SU-DHL-6 (cell line): ENCODE data around the gene TULP4.

Experiments used
- H2AFZ ChIP-seq: fragments of 200-600 bp; sonication (generic); 2 replicates; pipeline ENCODE4 v1.6.1; 2014; ENCODE audit warnings: low read depth, mild to moderate bottlenecking, moderate library complexity, mixed read lengths, antibody characterized with exemption, low read length; ENCODE audit not compliant: severe bottlenecking
- H3F3A ChIP-seq: fragments of 200-600 bp; shearing (Covaris generic); 2 replicates; pipeline ENCODE4 v1.6.0; 2016; ENCODE audit warnings: antibody characterized with exemption, mild to moderate bottlenecking; ENCODE audit not compliant: insufficient read depth
- H3K27ac ChIP-seq: fragments of 200-600 bp; sonication (generic); 2 replicates; pipeline ENCODE4 v1.5.1; 2016; ENCODE audit warnings: low read depth, mild to moderate bottlenecking, low read length, moderate library complexity, mixed read lengths
- H3K27me3 ChIP-seq: fragments of 200-600 bp; sonication (generic), shearing (Covaris generic); 2 replicates; pipeline ENCODE4 v1.6.0; 2014; ENCODE audit warnings: mild to moderate bottlenecking, low read length
- H3K36me3 ChIP-seq: fragments of 200-600 bp; sonication (generic); 2 replicates; pipeline ENCODE4 v1.6.1; 2014; ENCODE audit warnings: mild to moderate bottlenecking, low read length, mixed read lengths
- H3K4me2 ChIP-seq: fragments of 300-600, 200-600 bp; shearing (Covaris generic), sonication (generic); 2 replicates; pipeline ENCODE4 v1.6.0; 2014; ENCODE audit warnings: low read length, low read depth, mild to moderate bottlenecking; ENCODE audit not compliant: poor library complexity, severe bottlenecking
- H3K4me3 ChIP-seq: fragments of 200-600 bp; sonication (generic); 2 replicates; pipeline ENCODE4 v1.5.1; 2014; ENCODE audit warnings: antibody characterized with exemption, low read length, mild to moderate bottlenecking, mixed read lengths; ENCODE audit not compliant: insufficient read depth, poor library complexity, severe bottlenecking
- H3K79me2 ChIP-seq: fragments of 200-600 bp; sonication (generic); 2 replicates; pipeline ENCODE4 v1.6.1; 2014; ENCODE audit warnings: mild to moderate bottlenecking, low read length, moderate library complexity; ENCODE audit not compliant: insufficient read depth
- H3K9ac ChIP-seq: fragments of 200-600 bp; sonication (generic); 2 replicates; pipeline ENCODE4 v1.7.0; 2014; ENCODE audit warnings: mild to moderate bottlenecking, low read length
- H3K9me2 ChIP-seq: fragments of 200-600 bp; sonication (generic); replicated peaks from 2 replicates; pipeline ENCODE4 v1.6.1; 2014; ENCODE audit warnings: low read length; ENCODE audit not compliant: insufficient read depth
- H3K9me3 ChIP-seq: fragments of 200-600 bp; sonication (generic); 2 replicates; pipeline ENCODE4 v1.6.1; 2014; ENCODE audit warnings: low read length, mixed read lengths; ENCODE audit not compliant: insufficient read depth
- H4K20me1 ChIP-seq: fragments of 200-600 bp; sonication (generic); 2 replicates; pipeline ENCODE4 v1.6.1; 2014; ENCODE audit warnings: low read depth, mild to moderate bottlenecking, antibody characterized with exemption, low read length, moderate library complexity, mixed read lengths
- EZH2phosphoT487 ChIP-seq: fragments of 200-600 bp; sonication (generic), shearing (Covaris generic); conservative IDR thresholded peaks from 2 replicates; pipeline ENCODE4 v1.6.1; 2018; ENCODE audit warnings: mild to moderate bottlenecking, antibody characterized with exemption, low read length, moderate library complexity, mixed read lengths
- TF ChIP-seq, protein P1 (sequence below): fragments of 200-600 bp; sonication (generic); IDR thresholded peaks from one replicate; pipeline ENCODE4 v1.5.1; 2017; ENCODE audit warnings: antibody characterized with exemption, mild to moderate bottlenecking, low read length, moderate library complexity; ENCODE audit not compliant: insufficient read depth, poor library complexity, severe bottlenecking

TULP4 gene

DNA sequence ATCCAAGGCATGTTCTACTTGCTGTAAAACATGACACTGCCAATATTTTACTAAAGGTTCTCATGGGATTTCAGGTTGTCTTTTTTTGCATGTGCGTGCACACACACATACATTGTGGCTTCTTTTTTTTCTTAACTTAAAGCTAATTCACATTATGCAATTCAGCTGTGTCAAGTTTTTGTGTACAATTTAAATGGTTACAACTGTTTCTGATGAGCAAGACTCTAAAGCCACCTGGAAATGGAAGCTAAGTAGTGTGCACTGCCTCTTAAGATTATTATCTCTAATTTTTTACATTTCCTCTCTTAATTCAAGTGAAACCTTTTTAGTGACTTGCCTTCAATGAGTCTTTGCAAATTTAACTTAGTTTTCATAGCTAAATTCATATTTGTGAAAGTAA, 75.3 kb downstream of the TULP4 start:
- Histone ChIP-seq H3K27me3 (no peaks in the 10 kb centered on the region), H3K9me3 (no peaks in the 10 kb centered on the region), H3K4me3 (no peak overlapping the region), H3K4me2 (no peak overlapping the region), H3F3A (no peaks in the 10 kb centered on the region; the same call in 1 of the 2 replicates), H4K20me1 (no peaks in the 10 kb centered on the region), H3K36me3 (no peaks in the 10 kb centered on the region), H3K9me2 (no peaks in the 10 kb centered on the region), H3K9ac (no peak overlapping the region), H3K79me2 (peaks cover 31% of the 10 kb centered on the region), H3K27ac (no peak overlapping the region), H2AFZ (no peak overlapping the region)
- TF ChIP-seq, protein P1, sequence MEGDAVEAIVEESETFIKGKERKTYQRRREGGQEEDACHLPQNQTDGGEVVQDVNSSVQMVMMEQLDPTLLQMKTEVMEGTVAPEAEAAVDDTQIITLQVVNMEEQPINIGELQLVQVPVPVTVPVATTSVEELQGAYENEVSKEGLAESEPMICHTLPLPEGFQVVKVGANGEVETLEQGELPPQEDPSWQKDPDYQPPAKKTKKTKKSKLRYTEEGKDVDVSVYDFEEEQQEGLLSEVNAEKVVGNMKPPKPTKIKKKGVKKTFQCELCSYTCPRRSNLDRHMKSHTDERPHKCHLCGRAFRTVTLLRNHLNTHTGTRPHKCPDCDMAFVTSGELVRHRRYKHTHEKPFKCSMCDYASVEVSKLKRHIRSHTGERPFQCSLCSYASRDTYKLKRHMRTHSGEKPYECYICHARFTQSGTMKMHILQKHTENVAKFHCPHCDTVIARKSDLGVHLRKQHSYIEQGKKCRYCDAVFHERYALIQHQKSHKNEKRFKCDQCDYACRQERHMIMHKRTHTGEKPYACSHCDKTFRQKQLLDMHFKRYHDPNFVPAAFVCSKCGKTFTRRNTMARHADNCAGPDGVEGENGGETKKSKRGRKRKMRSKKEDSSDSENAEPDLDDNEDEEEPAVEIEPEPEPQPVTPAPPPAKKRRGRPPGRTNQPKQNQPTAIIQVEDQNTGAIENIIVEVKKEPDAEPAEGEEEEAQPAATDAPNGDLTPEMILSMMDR, result no peak
- no peak for TF ChIP-seq EZH2phosphoT487

DNA sequence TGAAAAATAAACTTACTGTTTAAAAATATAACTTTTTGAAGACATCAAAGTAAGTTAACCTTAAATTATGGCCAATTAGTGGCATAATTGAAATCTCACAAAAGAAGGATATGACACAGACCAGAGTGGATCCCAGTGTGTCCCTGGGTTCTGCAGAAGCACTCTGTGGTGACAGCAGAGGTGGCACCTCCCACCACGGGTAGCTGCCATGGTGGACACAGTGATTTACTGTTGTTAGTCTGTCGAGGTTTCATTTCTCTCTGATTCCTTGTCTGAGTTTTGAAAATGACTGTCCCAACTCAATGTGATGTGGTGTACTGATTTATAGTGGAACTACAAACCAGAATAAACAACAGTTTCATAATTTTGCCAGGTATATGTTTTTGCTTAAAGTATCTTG, 76.5 kb downstream of the TULP4 start:
- TF ChIP-seq EZH2phosphoT487, result no peak
- TF ChIP-seq, protein P1, result no peak
- no peak overlapping the region for H2AFZ ChIP-seq
- no peak overlapping the region for H3K9ac ChIP-seq
- no peak overlapping the region for H3K4me2 ChIP-seq
- no peaks in the 10 kb centered on the region for H3K9me3 ChIP-seq
- H4K20me1 ChIP-seq, result no peaks in the 10 kb centered on the region
- no peaks in the 10 kb centered on the region; the same call in 1 of the 2 replicates for H3F3A ChIP-seq
- no peak overlapping the region for H3K4me3 ChIP-seq
- no peaks in the 10 kb centered on the region for H3K9me2 ChIP-seq
- no peak overlapping the region for H3K27ac ChIP-seq
- H3K79me2 ChIP-seq, result peaks cover 22% of the 10 kb centered on the region
- no peaks in the 10 kb centered on the region for H3K36me3 ChIP-seq
- H3K27me3 ChIP-seq, result no peaks in the 10 kb centered on the region

DNA sequence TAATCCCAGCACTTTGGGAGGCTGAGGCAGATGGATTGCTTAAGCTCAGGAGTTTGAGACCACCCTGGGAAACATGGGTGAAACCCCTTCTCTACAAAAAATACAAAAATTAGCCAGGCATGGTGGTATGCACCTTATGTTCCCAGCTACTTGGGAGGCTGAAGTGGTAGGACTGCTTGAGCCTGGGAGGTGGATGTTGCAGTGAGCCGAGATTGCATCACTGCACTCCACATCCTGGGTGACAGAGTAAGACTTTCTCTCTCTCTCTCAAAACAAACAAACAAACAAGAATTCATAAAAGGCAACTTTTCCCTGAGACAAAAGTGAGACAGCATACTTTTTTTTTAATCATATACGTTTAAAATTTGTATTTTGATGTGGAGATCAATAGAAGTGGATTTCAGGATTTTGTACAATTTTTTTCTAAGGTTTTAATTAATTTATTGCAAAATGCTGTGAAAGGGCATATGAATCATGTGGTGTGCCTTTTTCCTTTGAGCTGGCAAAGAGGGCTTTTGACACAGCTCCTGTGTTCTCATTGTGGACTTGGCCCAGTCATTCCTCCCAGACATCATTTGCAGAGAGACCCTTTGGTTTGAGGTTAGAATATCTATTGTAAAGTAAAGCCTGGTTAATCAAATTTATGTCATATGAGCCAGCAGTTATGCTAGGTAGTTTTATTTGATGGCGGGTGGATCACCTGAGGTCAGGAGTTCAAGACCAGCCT, 77.1 kb downstream of the TULP4 start:
- Histone ChIP-seq H3K27me3 (no peaks in the 10 kb centered on the region), H3K9me3 (no peaks in the 10 kb centered on the region), H3K79me2 (peaks cover 20% of the 10 kb centered on the region), H4K20me1 (no peaks in the 10 kb centered on the region), H3K9ac (no peak overlapping the region), H3K4me2 (no peak overlapping the region), H2AFZ (no peak overlapping the region), H3K9me2 (no peaks in the 10 kb centered on the region), H3F3A (no peaks in the 10 kb centered on the region; the same call in 1 of the 2 replicates), H3K36me3 (no peaks in the 10 kb centered on the region), H3K4me3 (no peak overlapping the region), H3K27ac (no peak overlapping the region)
- TF ChIP-seq EZH2phosphoT487, result no peak
- TF ChIP-seq, protein P1, result no peak
